ENCODE results near the gene CABLES2. TPM values are rescaled to one million over a fixed set of nuclear protein-coding genes. Genes with fewer than 3 reads are reported as not detected.

CABLES2 gene
- polyA plus RNA-seq, 2 of the 4 experiments (the other 2 are of a cell fraction) = 3.9 to 7.7 TPM

DNA sequence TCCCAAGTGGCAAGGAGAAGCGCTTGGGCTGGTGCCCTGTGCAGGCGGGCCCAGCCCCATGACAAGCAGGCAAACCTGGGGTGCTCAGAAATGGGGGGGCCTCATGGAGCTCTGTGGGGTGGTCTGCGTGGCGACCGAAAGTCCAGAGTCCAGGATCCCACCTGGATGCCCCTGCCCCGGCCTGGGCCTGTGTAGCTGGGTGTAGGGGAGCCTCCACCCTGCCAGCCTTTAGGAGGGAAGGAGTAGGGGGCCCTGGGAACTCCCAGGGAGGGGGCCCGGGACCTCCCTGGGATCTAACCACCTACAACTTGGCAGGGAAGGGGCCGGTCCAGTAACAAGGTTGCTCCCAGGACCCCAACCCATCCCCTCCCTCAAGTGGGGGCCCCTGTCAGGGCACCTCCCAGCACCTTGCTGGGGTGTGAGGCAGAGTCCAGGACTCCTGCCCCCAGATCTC is 35.5 kb downstream of the CABLES2 start:
- no peak overlapping the region for H3K4me3 ChIP-seq
- DNase-seq (ENCODE audit: low read depth in 1 of 2, low spot score in 1 of 2) = no peak
- peak overlapping the region; percentile 97 to 99 for H3K27ac ChIP-seq
- peaks cover 73% of the 10 kb centered on the region for H3K4me1 ChIP-seq
- WGBS (ENCODE audit: missing lambda C conversion rate) = 95% methylated on average over 6 of the region's 8 CpGs
- ChIA-PET CTCF (interaction anchor here (1.0 to 12.6 kb wide), 4 partner anchors 7 to 18 kb away, joined by 3 to 290 read pairs (median 49); no protein-coding TSS in a partner anchor), POLR2A (interaction anchor here (1.1 kb wide), 1 partner anchor 15 kb away, joined by 3 read pairs; the partner anchor contains the start of gene RPS21)
- no peak for TF ChIP-seq SREBF2 (IDR thresholded peaks at IDR 0.05)
- TF ChIP-seq ZSCAN20 (CRISPR knock-in tag; IDR thresholded peaks at IDR 0.05) = no peak
- TF ChIP-seq KDM5A (IDR thresholded peaks at IDR 0.05) = no peak
- no peak for TF ChIP-seq E2F6 (IDR thresholded peaks at IDR 0.05; ENCODE audit: borderline replicate concordance, low read depth)
- no peak for TF ChIP-seq USF2 (IDR thresholded peaks at IDR 0.05)
- no peak for TF ChIP-seq HOXB13 (CRISPR knock-in tag; IDR thresholded peaks at IDR 0.05; ENCODE audit: low read depth)
- no peak for TF ChIP-seq EHF (CRISPR knock-in tag; IDR thresholded peaks at IDR 0.05)
- TF ChIP-seq NPAS2 (CRISPR knock-in tag; IDR thresholded peaks at IDR 0.05; ENCODE audit: borderline replicate concordance) = no peak
- H3K4me2 ChIP-seq = peak overlapping the region; percentile 91; the same call in 2 of the 3 replicates
- FAIRE-seq = no peak
- no peaks in the 10 kb centered on the region for H3K9me3 ChIP-seq
- no peak for ATAC-seq

- TF ChIP-seq TP53 (CRISPR knock-in tag; IDR thresholded peaks at IDR 0.05) (no peak), CTCF (IDR thresholded peaks at IDR 0.05) (no peak), GATA3 (IDR thresholded peaks at IDR 0.05; ENCODE audit: borderline replicate concordance) (no peak), MYC (IDR thresholded peaks at IDR 0.05; ENCODE audit: borderline replicate concordance, low read length) (no peak), KDM1A (IDR thresholded peaks at IDR 0.05; ENCODE audit: low read depth) (no peak), ZFP36 (IDR thresholded peaks at IDR 0.05; ENCODE audit: borderline replicate concordance, partially characterized antibody) (no peak), HMGXB4 (CRISPR knock-in tag; IDR thresholded peaks at IDR 0.05; ENCODE audit: borderline replicate concordance) (no peak), EP300 (IDR thresholded peaks at IDR 0.05) (no peak), CBX2 (IDR thresholded peaks at IDR 0.05; ENCODE audit: borderline replicate concordance, low read depth) (no peak), PHF8 (IDR thresholded peaks at IDR 0.05; ENCODE audit: borderline replicate concordance, low read depth) (no peak), ZNF302 (CRISPR knock-in tag; IDR thresholded peaks at IDR 0.05) (no peak)
- TF ChIP-seq, protein P1, sequence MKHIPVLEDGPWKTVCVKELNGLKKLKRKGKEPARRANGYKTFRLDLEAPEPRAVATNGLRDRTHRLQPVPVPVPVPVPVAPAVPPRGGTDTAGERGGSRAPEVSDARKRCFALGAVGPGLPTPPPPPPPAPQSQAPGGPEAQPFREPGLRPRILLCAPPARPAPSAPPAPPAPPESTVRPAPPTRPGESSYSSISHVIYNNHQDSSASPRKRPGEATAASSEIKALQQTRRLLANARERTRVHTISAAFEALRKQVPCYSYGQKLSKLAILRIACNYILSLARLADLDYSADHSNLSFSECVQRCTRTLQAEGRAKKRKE (CRISPR knock-in tag; IDR thresholded peaks at IDR 0.05; ENCODE audit: low read depth) = no peak
- TF ChIP-seq, protein P2, sequence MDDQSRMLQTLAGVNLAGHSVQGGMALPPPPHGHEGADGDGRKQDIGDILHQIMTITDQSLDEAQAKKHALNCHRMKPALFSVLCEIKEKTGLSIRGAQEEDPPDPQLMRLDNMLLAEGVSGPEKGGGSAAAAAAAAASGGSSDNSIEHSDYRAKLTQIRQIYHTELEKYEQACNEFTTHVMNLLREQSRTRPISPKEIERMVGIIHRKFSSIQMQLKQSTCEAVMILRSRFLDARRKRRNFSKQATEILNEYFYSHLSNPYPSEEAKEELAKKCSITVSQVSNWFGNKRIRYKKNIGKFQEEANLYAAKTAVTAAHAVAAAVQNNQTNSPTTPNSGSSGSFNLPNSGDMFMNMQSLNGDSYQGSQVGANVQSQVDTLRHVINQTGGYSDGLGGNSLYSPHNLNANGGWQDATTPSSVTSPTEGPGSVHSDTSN (IDR thresholded peaks at IDR 0.05) = no peak; the same call in 1 of the 2 replicates
- no peaks in the 10 kb centered on the region for H3K9me3 ChIP-seq
- FAIRE-seq (no peak), DNase-seq (ENCODE audit: low read depth in 1 of 2, low spot score in 1 of 2) (no peak), ATAC-seq (no peak)
- H3K4me2 ChIP-seq = peak overlapping the region; percentile 91
- 0 out of 3 replicates have a peak overlapping the region, but pooled peaks have one; percentile 100 for H3K4me3 ChIP-seq
- WGBS (ENCODE audit: missing lambda C conversion rate) = 58% methylated on average over 16 of the region's 18 CpGs
- CTCF ChIA-PET = interaction anchor here (1.0 to 12.6 kb wide), 5 partner anchors 8 to 62 kb away, joined by 3 to 290 read pairs (median 94); no protein-coding TSS in a partner anchor
- POLR2A ChIA-PET = interaction anchor here (1.1 kb wide), 1 partner anchor 16 kb away, joined by 3 read pairs; the partner anchor contains the start of gene RPS21
- peak overlapping the region; percentile 97 to 99 for H3K27ac ChIP-seq
- H3K4me1 ChIP-seq = peaks cover 67% of the 10 kb centered on the region
Measured at GRCh38 chr20:62370807-62371587, 36.1 kb downstream of the CABLES2 start.
